ENCODE data around the gene CD99L2.

Gene CD99L2

DNA sequence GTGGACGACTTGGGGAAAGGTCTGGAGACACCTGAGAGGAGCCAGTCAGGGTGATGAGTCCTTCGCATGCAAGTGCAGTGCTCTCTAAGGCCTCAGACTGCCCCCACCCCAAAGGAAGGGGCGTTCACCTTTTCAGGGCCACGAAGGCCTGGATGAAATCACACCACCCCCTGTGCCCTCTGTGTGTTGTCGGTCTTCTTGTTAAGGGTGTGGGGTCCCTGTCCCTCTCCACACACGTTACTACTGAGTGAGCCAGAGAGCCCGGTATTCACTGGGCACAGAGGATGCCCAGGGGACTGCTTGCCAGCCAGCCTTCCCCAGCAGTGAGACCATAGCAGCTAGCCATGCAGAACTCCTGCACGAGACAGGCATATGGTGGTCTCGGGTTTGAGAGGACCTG lies 133.2 kb downstream of the CD99L2 start:
- DNase-seq: no peak
- TF ChIP-seq GATA1 (IDR thresholded peaks at IDR 0.05; ENCODE audit: low read depth, low read length) (no peak), POLR2A (IDR thresholded peaks at IDR 0.05; ENCODE audit: low read length) (no peak)

DNA sequence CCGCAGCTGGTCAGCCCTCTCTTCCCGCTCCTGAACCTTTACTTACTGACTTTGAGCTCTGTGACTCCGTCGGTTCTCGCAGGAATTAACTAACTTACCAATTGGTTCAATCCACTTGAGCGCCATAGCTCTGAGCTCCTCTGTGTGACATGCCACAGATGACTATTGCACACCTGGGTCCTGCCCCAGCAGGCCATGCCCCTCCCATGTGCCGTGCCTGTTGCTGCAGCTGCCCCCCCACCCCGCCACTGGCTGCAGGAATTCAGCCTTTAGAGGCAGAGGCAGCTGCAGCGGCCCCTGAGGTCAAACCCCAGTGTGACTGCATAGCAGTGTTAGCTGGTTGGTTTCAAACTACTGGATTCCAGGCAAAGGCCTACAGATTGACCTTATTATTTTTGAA lies 134.7 kb downstream of the CD99L2 start:
- no peak for DNase-seq
- TF ChIP-seq POLR2A (IDR thresholded peaks at IDR 0.05; ENCODE audit: low read length): no peak
- no peak for TF ChIP-seq GATA1 (IDR thresholded peaks at IDR 0.05; ENCODE audit: low read depth, low read length)

DNA sequence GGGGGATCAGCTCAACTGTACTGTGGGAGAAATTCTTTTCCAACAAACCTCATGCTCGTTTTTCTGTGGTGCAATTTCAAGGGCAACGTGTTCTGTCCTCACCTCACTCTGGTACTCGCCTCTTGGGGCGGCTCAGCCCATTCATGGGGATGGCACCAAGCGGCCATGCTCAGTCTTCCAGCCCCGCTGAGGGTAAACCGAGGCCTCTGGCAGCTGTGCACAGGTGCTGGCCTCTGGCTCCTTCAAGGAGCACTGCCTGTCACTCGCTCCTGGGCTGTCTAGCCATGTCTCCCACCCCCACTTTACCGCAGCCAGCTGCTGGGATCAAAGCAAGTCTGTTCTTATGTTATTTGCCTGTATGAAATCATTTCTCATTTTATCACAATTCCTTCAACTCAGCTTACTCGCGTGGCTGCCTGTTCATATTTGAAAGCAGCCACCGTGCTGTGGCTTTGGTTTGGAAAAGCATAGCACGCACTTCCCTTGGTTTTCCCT lies 135.1 kb downstream of the CD99L2 start:
- no peak for TF ChIP-seq POLR2A (IDR thresholded peaks at IDR 0.05; ENCODE audit: low read length)
- TF ChIP-seq GATA1 (IDR thresholded peaks at IDR 0.05; ENCODE audit: low read depth, low read length): no peak
- DNase-seq: no peak

DNA sequence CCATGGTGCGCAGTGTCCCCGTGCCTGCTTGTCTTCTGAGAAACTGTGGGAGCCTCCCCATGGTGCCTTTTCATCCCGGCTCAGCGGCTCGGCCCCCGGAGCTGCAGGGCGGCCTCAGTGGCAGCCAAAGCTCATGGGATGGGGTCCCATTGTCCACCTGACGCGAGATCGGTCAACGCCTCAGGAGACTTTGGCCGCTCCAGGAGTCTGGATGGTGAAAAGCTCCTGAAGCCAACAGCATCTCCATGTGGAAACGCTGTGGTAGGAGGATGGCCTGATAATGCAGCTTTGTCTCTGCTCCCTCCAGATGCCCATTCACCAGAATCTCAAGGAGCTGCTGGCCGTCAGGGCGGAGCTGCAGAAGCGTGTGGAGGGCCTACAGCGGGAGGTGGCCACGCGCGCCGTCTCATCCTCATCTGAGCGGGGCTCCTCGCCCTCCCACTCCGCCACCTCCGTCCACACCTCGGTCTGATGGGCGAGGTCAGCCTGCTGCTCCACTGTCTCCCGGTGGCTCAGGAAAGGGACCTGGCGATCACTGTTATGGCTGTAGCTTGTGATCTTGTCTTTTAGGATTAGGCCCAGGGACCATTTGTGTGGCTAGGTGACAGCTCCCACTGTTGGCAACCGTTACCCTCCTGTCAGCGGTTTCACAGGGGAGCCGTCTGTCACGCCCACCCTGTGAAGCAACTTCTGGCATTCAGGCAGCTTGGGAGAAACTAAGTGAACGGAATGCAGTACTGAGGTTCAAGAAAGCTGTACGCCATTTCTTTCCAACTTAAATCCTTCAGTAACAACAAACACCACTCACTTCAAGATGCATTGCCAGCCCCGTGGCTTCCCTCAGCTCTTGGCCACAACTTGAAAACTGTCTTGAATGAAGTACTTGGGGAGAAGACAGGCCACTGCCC lies 136.0 kb downstream of the CD99L2 start:
- no peak for TF ChIP-seq GATA1 (IDR thresholded peaks at IDR 0.05; ENCODE audit: low read depth, low read length)
- TF ChIP-seq POLR2A (IDR thresholded peaks at IDR 0.05; ENCODE audit: low read length): no peak
- DNase-seq: no peak

DNA sequence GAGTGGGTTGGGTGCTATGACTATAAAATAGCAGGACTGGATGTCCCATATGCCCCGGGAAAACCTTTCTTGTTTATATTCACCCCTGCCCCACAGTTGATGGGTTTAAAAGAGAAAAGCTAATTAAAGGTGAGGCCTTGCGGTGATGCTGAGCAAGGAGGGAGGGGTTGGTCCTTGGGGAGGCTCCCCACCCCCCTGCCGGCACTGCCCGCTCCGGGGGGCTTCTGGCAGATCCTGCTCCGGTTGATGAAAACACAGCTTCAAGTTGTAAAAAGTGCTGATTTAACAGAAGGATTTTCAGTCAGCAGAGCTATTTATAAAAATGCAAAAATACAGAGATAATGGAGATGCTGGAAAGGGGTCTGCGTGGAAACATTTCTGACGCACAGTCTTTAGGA lies 136.7 kb downstream of the CD99L2 start:
- TF ChIP-seq POLR2A (IDR thresholded peaks at IDR 0.05; ENCODE audit: low read length) (no peak), GATA1 (IDR thresholded peaks at IDR 0.05; ENCODE audit: low read depth, low read length) (no peak)
- no peak for DNase-seq

DNA sequence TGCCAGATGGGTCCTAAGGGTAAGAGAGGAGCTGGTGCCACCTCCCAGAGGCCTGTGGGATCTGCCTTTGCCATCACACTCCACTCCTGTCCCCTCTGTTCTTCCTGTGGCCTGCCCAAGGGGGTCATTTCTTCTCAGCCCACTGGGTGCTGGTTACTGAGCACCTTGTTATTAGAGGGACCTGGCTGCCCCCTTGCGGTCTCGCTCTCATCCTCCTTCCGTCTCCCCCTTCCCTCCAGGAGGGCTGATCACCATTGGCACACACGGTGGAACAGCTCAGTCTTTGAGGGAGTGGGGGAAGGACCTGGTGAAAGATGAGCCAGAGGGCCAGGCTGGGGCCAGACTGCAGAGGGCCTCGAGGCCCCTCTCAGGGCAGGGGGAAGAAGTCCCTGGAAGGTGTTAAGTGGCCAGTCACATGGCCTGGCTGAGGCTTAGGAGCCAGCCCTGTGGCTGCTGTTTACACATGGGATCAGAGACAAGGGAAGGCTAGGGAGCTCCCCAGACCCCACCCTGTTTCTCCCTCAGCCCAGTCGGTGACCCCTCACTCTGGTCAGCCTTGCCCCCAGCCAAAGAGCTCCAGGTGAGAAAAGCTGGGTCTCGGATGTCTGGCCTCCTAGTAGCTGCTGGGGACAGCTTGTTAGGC lies 137.2 kb downstream of the CD99L2 start:
- TF ChIP-seq GATA1 (IDR thresholded peaks at IDR 0.05; ENCODE audit: low read depth, low read length) (no peak), POLR2A (IDR thresholded peaks at IDR 0.05; ENCODE audit: low read length) (no peak)
- DNase-seq: no peak

DNA sequence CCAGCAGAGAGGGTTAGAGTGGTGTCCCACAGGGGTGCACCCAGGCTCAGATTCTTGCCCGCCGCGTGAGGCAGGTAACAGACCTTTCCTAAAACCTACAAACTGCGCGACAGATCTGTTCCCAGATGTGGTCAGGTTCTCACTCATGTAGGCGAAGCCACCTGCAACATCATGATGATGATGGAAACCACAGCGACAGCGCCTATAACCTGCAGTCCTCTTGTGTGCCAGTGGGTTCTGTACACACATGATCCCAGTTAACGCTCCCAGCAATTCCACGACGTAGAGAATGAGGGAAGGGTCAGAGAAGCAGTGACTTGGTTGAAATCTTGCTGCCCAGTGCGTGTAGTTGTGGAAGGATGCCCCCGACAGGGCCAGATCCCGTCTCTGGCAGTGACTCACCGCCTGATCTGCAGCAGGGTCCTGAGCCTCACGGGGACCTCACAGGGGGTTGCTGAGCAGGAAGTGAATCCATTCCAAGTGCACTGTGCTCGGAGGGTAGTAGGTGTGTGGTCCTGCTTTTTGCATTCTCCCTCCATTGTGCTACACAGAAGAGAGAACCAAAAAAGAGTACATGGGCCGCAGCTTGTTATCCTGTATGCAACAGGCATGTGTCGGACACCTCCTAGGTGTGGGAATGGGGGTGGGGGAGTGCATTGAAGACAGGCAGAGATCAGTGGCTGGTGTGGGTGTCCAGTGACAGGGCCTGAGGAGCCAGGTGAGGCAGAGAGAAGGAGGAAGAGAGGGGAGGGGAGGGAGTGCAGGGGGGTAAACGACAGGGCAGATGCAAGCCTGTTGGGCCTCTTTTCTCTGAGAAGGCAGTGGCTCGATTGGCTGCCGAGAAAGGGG lies 138.7 kb downstream of the CD99L2 start:
- DNase-seq: no peak
- TF ChIP-seq GATA1 (IDR thresholded peaks at IDR 0.05; ENCODE audit: low read depth, low read length): no peak
- TF ChIP-seq POLR2A (IDR thresholded peaks at IDR 0.05; ENCODE audit: low read length): no peak

DNA sequence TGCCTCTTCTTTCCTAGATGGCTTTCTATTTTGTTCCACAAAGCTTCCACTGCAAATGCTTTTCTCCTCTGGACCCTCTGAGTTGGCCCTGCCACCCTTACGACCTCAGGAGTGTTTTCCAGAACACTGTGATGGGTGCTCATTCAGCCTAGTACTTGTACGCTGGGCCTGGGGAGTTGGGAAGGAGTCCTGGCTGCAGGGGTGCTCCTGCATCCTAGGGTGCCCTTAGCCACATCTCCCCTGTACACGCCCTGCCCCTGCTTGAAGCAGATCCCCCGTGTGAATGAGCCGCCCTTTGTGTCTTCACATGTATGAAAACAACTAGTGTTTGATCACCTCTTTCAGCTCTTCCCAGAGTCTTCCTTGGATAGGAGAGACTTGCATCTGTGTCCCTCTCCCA lies 141.1 kb downstream of the CD99L2 start:
- DNase-seq: no peak
- no peak for TF ChIP-seq GATA1 (IDR thresholded peaks at IDR 0.05; ENCODE audit: low read depth, low read length)
- TF ChIP-seq POLR2A (IDR thresholded peaks at IDR 0.05; ENCODE audit: low read length): no peak

DNA sequence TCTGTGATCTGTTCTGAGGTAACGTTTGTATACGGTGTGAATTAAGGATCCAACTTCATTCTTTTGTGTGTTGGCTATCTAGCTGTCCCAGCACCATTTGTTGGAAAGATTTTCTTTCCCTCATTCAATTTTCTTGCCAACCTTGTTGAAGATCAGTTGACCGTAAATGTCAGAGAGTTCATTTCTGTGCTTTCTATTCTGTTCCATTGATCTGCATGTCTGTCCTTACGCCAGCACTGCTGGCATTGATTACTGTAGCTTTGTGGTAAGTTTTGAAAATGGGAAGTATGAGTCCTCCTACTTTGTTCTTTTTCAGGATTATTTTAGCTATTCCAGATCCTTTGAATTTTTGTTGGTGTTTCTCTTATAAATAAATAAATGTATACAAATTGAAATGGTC lies 144.5 kb downstream of the CD99L2 start:
- DNase-seq: no peak
- TF ChIP-seq POLR2A (IDR thresholded peaks at IDR 0.05; ENCODE audit: low read length): no peak
- no peak for TF ChIP-seq GATA1 (IDR thresholded peaks at IDR 0.05; ENCODE audit: low read depth, low read length)

DNA sequence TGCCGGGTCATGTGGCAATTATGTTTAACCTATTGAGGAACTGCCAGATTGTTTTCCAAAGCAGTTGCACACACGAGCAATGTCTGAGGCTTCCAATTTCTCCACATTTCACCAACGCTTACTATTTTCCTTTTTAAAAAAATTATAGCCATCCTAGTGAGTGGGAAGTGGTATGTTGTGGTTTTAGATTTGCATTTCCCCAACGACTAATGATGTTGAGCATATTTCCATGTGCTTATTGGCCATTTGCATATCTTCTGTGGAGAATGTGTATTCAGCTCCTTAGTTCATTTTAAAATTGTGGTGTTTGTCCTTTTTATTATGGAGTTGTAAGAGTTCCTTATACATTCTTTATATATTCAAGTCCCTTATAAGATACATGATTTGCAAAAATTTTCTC lies 145.1 kb downstream of the CD99L2 start:
- DNase-seq: no peak
- TF ChIP-seq POLR2A (IDR thresholded peaks at IDR 0.05; ENCODE audit: low read length) (no peak), GATA1 (IDR thresholded peaks at IDR 0.05; ENCODE audit: low read depth, low read length) (no peak)

DNA sequence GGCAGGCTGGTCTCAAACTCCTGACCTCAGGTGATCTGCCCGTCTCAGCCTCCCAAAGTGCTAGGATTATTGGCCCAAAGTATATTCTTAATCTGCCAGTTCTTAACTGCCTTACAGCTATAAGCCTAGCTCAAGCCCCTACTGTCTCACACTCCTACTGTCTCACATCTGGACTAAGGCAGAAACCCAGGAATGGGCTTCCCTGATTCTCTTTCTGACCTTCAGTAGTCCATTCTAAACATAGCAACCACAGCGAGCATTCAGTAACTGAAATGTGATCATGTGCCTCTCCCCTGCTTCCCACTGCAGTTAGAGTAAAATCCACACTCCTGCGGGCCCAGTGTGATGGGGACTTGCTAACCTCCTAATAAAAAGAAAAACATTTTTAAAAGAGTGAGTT lies 146.3 kb downstream of the CD99L2 start:
- no peak for DNase-seq
- no peak for TF ChIP-seq POLR2A (IDR thresholded peaks at IDR 0.05; ENCODE audit: low read length)
- TF ChIP-seq GATA1 (IDR thresholded peaks at IDR 0.05; ENCODE audit: low read depth, low read length): no peak

DNA sequence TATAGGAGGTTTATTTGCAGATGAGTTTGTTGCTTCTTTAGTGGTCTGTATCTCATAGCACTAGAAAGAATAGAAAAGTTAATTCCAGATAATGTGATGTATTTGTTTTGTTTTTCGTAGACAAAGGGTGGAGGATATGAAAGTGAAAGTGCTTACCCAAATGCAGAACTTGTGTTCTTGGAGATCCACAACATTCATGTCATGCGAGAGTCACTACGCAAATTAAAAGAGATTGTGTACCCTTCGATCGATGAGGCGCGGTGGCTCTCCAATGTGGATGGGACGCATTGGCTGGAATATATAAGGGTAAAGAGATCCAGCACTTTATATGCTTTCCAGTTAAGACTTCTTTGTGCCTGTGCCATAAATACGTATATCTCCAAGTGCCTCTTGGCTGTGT lies 162.0 kb downstream of the CD99L2 start:
- TF ChIP-seq GATA1 (IDR thresholded peaks at IDR 0.05; ENCODE audit: low read depth, low read length): no peak
- TF ChIP-seq POLR2A (IDR thresholded peaks at IDR 0.05; ENCODE audit: low read length): no peak
- DNase-seq: no peak

DNA sequence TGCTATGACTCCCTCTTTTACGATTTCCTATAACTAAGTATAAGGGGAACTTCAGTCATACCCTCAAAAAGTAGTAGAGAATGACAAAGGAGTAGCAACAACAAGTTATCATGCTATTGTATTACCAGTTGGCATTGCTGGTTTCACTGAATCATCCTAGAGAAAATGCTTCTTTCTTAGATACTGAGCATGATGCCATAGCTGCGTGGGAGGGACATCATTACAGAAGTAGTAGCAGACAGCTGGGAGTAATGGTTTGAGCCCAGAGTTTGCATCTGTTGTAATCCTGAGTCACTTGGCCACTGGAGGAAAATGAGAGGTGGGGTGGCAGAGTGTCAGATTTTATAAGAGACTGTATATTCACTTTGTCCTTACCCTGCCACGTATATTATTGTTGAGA lies 166.7 kb downstream of the CD99L2 start:
- TF ChIP-seq GATA1 (IDR thresholded peaks at IDR 0.05; ENCODE audit: low read depth, low read length) (no peak), POLR2A (IDR thresholded peaks at IDR 0.05; ENCODE audit: low read length) (no peak)
- no peak for DNase-seq

DNA sequence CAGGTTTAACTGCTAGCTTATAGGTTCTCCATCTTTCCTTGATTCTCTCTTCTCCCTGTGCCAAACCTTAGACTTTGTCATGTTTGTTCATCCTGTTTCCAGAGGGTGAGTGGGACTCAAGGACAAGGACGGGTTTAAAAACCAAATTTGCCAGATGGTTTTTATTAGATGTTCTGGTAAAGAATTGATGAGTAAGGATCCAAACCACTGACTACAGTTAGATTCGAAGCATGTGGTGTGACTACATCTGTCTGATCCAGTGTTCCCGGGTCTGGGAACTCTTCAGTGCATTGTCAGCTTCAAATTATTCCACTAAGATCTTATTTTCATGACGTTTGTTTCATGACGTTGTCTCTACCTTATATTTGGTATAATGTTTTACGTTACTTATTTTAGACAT lies 167.7 kb downstream of the CD99L2 start:
- DNase-seq: no peak
- TF ChIP-seq GATA1 (IDR thresholded peaks at IDR 0.05; ENCODE audit: low read depth, low read length) (no peak), POLR2A (IDR thresholded peaks at IDR 0.05; ENCODE audit: low read length) (no peak)
